Muscle layer of duodenum (tissue), 2 donors: ENCODE data around the gene EGLN3.
"Not testable (repeated sequence)": the region's sequence is repeated elsewhere in the genome, so short reads cannot be mapped to it uniquely, and the experiment has no call there.

Experiments
- H3K27ac ChIP-seq: one replicate; pipeline ENCODE4 v1.7.0; 2013; ENCODE audit warnings: mild to moderate bottlenecking, low read length
- H3K27me3 ChIP-seq: one replicate; pipeline ENCODE4 v1.7.0; 2013; ENCODE audit warnings: low read depth, mild to moderate bottlenecking, control low read depth, low read length
- H3K36me3 ChIP-seq, 2 donors: one replicate each; pipeline ENCODE4 v1.7.0; 2013; ENCODE audit warnings: low read length in 2 of 2, control low read depth in 1 of 2, mild to moderate bottlenecking in 1 of 2; ENCODE audit not compliant: insufficient read depth in 2 of 2, control insufficient read depth in 1 of 2
- H3K4me1 ChIP-seq, 2 donors: one replicate each; pipeline ENCODE4 v1.7.0; 2013; ENCODE audit warnings: low read length in 2 of 2, mild to moderate bottlenecking in 2 of 2, control low read depth in 1 of 2, moderate library complexity in 1 of 2; ENCODE audit not compliant: insufficient read depth in 2 of 2, control insufficient read depth in 1 of 2
- H3K4me3 ChIP-seq, 2 donors: one replicate each; pipeline ENCODE4 v1.7.0; 2013; ENCODE audit warnings: low read length in 2 of 2, low read depth in 1 of 2, mild to moderate bottlenecking in 1 of 2
- H3K9me3 ChIP-seq, 2 donors: one replicate each; pipeline ENCODE4 v1.7.0; 2013; ENCODE audit warnings: low read length in 2 of 2, control low read depth in 1 of 2, mild to moderate bottlenecking in 1 of 2; ENCODE audit not compliant: control insufficient read depth in 1 of 2
- donor health status: healthy.

EGLN3 gene

DNA sequence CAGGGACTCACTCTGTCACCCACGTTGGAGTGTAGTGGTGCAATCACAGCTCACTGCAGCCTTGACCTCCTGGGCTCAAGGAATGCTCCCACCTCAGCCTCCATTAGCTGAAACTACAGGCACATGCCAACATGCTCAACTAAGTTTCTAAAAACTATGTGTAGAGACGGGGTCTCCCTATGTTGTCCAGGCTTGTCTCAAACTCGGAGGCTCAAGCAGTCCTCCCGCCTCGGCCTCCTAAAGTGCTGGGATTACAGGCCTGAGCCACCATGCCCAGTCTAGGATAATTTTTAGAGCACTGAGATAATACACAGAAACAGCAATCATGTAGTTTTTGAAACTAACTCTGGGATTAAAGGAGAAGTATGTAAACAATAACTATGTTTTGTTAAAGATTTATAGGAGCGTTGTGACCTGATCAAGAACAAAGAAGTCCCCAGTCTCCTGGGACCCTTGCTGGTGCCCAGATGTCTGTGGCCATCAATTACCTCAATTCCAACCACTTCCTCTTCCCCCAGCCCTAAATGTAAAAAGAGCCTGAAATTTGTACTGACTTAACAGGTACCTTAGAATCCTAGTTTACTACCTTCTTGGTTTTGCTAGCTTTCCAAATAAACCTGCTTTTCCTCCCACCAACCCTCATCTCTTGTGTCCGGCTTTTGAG lies 28.9 kb upstream of the EGLN3 start:
- no peaks in the 10 kb centered on the region for H3K27me3 ChIP-seq
- no peaks in the 10 kb centered on the region for H3K9me3 ChIP-seq
- H3K4me1 ChIP-seq: peaks cover 0 to 6% of the 10 kb centered on the region in 2 donors
- H3K27ac ChIP-seq: no peak overlapping the region
- no peak overlapping the region for H3K4me3 ChIP-seq
- no peaks in the 10 kb centered on the region for H3K36me3 ChIP-seq

DNA sequence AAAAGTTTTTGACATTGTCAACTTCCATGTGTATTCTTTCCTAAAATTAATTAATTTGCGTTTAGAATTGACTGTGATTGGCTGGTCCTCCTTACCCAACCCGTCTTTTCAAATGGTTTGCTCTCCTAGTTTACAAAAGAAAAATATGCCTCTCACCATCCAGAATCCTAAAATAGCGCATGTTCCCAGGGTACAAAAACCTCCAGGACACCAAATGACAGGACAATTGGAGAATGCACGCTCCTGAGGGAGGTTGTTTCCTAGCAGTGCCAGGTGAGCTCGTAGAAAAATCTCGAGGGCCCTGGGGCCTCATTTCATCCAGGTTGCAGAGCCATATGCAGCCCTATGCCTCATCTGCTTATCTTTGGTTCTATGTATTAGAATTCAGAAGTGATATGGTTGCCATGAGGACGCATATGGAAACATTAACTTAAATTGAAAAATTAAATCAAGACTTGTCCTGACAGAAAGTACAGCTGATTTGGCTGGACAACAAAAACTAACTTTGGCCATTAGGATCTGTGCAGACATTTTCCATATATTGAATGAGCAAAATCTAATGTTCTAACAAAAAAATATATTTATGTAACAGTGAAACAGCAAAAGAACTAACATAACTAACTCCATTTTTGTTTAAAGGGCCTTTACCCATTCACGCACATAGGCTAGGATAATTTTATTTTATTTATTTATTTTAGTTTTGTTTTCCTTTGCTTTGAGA lies 28.2 kb upstream of the EGLN3 start:
- no peaks in the 10 kb centered on the region for H3K9me3 ChIP-seq
- H3K27ac ChIP-seq: no peak overlapping the region
- H3K27me3 ChIP-seq: no peaks in the 10 kb centered on the region
- H3K4me1 ChIP-seq: peaks cover 0 to 6% of the 10 kb centered on the region in 2 donors
- H3K4me3 ChIP-seq: no peak overlapping the region
- H3K36me3 ChIP-seq: no peaks in the 10 kb centered on the region

DNA sequence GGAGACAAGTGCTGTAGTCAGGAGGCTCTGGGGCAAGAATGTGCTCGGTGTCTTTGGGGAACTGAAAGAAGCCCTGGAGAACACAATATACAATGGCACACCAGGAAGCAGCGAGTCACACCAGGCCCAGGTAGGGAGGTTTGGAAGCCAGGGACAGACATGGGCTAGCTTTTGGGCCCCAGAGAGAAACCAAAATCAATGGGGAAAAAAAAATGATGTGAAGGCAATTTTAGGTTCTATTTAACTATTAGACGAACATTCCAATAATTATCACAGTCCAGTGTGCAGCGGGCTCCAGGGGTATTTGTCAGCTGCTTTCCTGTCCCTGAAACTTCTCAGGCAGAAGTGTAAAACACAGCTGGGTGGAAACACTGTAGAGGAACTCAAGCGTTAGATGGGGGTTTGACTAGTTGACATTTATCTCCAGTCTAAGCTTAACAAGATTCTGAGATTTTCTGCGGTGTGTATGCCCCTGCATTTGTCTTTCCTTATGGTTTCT lies 21.8 kb upstream of the EGLN3 start:
- Histone ChIP-seq H3K9me3 (no peaks in the 10 kb centered on the region), H3K4me3 (no peak overlapping the region)

DNA sequence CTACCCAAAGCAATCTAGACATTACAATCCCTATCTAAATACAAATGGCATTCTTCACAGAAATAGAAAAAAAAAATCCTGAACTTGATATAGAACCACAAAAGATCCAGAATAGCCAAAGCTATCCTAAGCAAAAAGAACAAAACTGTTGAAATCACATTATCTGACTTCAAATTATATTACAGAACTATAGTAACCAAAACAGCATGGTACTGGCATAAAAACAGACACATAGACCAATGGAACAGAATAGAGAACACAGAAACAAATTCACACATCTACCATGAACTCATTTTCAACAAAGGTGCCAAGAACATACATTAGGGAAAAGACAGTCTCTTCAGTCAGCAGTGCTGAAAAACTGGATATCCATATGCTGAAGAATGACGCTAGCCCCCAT lies 19.0 kb upstream of the EGLN3 start:
- not testable (repeated sequence) for H3K4me3 ChIP-seq, H3K27ac ChIP-seq, H3K36me3 ChIP-seq, H3K9me3 ChIP-seq, H3K4me1 ChIP-seq, H3K27me3 ChIP-seq

More for the DNA sequence above, 21.8 kb upstream of the EGLN3 start:
- no peaks in the 10 kb centered on the region for H3K27me3 ChIP-seq
- H3K4me1 ChIP-seq: no peaks in the 10 kb centered on the region
- no peak overlapping the region for H3K27ac ChIP-seq
- no peaks in the 10 kb centered on the region for H3K36me3 ChIP-seq

DNA sequence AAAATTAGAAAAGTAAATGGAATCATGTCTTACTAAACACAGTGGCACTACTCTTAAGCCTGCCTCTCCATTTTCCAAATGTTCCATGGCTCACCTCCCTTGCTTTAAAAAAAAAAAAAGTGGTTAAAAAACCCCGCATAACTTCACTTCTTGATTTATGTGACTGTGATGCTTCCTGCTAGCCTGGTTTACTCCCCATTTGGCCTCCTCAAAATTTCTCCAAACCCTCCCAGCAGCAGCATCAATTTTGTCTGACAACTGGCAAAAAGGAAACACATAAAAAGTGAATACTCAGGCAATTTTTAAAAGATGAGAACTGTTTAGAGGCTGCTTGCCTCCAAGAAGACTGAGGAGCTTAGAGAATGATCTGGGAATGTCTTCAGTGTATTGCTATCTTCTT lies 17.8 kb upstream of the EGLN3 start:
- Histone ChIP-seq H3K9me3 (no peaks in the 10 kb centered on the region), H3K27ac (no peak overlapping the region), H3K36me3 (no peaks in the 10 kb centered on the region), H3K27me3 (no peaks in the 10 kb centered on the region), H3K4me1 (no peaks in the 10 kb centered on the region), H3K4me3 (no peak overlapping the region)

DNA sequence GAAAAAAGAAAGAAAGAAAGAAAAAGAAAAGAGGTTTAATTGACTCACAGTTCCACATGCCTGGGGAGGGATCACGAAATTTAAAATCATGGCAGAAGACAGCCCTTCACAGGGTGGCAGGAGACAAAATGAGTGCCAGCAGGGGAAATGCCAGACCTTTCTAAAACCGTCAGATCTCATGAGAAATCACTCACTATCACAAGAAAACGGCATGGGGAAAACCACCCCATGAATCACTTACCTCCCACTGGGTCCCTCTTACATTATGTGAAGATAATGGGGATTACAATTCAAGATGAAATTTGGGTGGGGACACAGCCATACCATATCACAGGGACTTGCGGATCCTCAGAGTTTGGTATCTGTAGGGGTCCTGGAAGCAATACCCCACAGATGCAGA lies 16.3 kb upstream of the EGLN3 start:
- H3K27me3 ChIP-seq: no peaks in the 10 kb centered on the region
- no peak overlapping the region for H3K27ac ChIP-seq
- no peaks in the 10 kb centered on the region for H3K4me1 ChIP-seq
- H3K4me3 ChIP-seq: no peak overlapping the region
- H3K36me3 ChIP-seq: no peaks in the 10 kb centered on the region
- no peaks in the 10 kb centered on the region for H3K9me3 ChIP-seq

DNA sequence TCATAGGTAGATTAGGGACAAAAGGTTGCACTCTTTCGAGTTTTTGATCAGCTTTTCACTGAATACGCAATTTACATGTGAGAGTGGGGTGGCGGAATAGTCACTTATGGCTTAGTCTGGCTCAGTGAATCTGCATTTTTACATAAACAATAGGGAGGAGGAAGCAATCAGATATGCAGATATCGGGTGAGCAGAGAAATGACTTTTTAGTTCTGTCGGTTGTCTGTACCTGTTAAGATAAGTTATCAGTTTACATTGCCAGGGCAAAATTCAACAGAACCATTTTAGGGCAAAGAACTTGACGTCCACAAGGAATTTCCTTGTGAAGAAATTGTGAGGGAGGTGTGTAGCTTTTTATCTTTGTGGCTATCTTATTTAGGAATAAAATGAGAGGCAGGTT lies 15.4 kb upstream of the EGLN3 start:
- Histone ChIP-seq H3K4me1 (no peaks in the 10 kb centered on the region), H3K27ac (no peak overlapping the region), H3K9me3 (no peaks in the 10 kb centered on the region), H3K27me3 (no peaks in the 10 kb centered on the region), H3K36me3 (no peaks in the 10 kb centered on the region), H3K4me3 (no peak overlapping the region)

DNA sequence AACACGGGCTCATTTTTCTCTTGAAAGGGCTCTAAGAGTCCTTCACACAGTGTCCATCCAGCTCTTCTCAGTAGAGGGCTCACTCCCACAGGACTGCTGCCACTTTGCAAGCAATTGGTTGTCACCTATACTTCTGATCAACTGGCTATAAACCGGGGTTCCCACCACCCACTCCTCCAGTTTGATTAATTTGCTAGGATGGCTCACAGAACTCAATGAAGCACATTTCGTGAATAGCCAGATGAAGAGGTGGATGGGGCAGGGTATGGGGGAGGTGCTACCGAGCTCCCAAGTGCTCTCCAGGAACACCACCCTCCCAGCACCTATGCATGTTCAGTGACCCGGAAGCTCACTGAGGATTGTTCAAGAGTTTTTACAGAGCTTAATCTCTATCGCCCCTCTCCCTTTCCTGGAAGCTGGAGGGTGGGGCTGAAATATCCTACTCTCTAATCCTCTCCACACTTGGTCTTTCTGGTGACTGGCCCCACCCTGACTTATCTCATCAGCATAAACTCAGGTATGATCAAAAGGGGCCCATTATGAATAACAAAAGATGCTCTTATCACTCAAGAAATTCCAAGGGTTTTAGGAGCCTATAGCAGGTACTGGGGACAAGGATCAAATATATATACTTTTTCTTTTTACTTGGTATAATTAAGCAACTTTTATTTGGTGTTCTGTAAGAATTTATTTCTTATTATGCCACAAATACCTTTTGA lies 13.9 kb upstream of the EGLN3 start:
- no peaks in the 10 kb centered on the region for H3K27me3 ChIP-seq

DNA sequence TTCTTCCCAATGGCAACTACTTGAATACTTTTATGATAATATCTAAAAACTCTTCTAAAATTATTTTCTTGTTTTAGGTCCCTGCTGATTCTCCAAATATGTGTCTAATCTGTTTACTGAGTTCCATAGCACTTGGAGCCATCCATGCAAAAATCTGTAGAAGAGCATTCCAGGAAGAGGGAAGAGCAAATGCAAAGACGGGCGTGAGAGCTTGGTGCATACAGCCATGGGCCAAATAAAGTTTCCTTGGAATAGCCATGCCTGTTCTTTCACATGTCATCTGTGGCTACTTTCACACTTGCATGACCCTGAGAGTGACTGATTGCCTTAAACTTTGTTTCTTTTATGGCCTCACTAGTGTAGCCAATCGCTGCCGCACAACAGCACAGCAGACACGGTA lies 13.0 kb upstream of the EGLN3 start:
- Histone ChIP-seq H3K4me3 (no peak overlapping the region), H3K36me3 (no peaks in the 10 kb centered on the region), H3K27me3 (no peaks in the 10 kb centered on the region), H3K4me1 (no peaks in the 10 kb centered on the region), H3K27ac (no peak overlapping the region), H3K9me3 (no peaks in the 10 kb centered on the region)

More for the DNA sequence above, 13.9 kb upstream of the EGLN3 start:
- Histone ChIP-seq H3K4me1 (no peaks in the 10 kb centered on the region), H3K4me3 (no peak overlapping the region), H3K27ac (no peak overlapping the region), H3K36me3 (no peaks in the 10 kb centered on the region), H3K9me3 (no peaks in the 10 kb centered on the region)

DNA sequence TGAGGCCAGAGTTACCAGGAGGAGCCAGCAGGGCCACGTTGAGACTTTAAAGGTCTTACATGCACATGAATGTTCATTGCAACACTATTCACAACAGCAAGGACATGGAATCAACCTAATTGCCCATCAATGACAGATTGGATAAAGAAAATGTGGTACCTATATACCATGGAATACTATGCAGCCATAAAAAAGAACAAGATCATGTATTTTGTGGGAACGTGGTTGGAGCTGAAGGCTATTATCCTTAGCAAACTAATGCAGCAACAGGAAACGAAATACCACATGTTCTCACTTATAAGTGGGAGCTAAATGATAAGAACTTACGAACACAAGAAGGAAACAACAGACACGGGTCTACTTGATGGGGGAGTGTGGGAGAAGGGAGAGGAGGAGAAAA lies 11.6 kb upstream of the EGLN3 start:
- not testable (repeated sequence) for H3K4me3 ChIP-seq, H3K9me3 ChIP-seq, H3K36me3 ChIP-seq, H3K27me3 ChIP-seq, H3K4me1 ChIP-seq, H3K27ac ChIP-seq

DNA sequence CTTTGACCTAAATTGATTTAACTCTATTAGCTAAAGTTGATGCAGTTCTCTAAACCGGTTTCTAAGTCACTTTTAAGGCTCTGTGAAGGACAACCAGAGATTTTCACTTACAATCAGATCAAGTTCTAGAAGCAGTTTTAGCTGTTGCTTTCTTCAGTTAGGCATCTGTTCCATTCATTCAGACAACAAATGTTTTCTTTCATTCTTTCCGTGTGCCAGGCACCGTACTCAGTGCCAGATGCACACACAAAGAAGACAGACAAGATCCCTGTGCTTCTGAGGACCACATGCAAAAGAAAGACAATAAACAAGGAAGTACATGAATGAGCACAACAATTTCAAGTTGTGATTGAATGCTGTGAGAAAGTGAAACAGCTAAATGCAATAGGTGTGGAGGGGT lies 11.1 kb upstream of the EGLN3 start:
- Histone ChIP-seq H3K27ac (no peak overlapping the region), H3K4me3 (no peak overlapping the region), H3K9me3 (no peaks in the 10 kb centered on the region), H3K4me1 (no peaks in the 10 kb centered on the region), H3K27me3 (no peaks in the 10 kb centered on the region), H3K36me3 (no peaks in the 10 kb centered on the region)
